Measurements from ENCODE around the gene CLSTN2. TPM values are rescaled to one million over a fixed set of nuclear protein-coding genes. Genes with fewer than 3 reads are reported as not detected.

Gene CLSTN2
- total and polyA plus RNA-seq, 2 experiments from 2014 or later: 23.0 to 27.0 TPM

DNA sequence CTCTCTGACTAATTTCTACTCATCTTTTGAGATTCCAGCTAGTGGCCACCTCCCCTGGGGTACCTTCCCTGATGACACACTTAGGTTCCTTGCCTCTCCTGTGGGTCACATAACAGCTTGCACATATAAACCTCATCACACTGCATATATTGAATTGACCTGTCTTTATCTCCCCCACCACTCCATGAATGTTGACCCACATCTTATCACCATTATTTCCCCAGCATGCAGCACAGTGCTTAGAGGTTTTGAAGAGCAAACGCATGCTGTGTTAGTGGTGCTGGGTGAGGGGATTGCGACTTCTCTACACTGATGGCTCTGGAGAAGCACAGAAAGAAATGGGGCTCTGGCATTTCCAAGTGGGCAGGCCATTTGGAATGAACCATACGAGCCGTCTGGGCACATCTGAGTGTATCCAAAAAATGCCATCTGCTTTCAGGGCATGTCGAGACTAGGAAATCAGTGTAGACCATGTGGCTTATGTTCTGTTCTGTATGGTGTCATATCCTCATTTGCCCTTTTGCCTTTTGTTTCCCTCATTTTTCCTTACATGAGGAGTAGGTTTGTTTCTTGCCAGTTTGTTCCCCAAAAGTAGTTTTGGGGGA, 409.7 kb downstream of the CLSTN2 start:
- Histone ChIP-seq H3K79me2 (no peaks in the 10 kb centered on the region), H3K4me2 (no peak overlapping the region), H4K20me1 (ENCODE audit: insufficient read depth, poor library complexity, severe bottlenecking) (no peaks in the 10 kb centered on the region), H3K27ac (no peak overlapping the region), H3K27me3 (no peaks in the 10 kb centered on the region), H3K36me3 (replicated peaks; ENCODE audit: insufficient read depth, low read depth) (no peaks in the 10 kb centered on the region), H3K9me2 (replicated peaks; ENCODE audit: insufficient read depth) (no peaks in the 10 kb centered on the region), H3K4me1 (ENCODE audit: insufficient read depth) (no peaks in the 10 kb centered on the region), H3K4me3 (no peak overlapping the region), H2AFZ (no peak overlapping the region), H3K9me3 (ENCODE audit: low read depth) (no peaks in the 10 kb centered on the region)
- TF ChIP-seq EZH2 (IDR thresholded peaks at IDR 0.05; ENCODE audit: borderline replicate concordance): no peak
- no peak for TF ChIP-seq EZH2phosphoT487 (IDR thresholded peaks at IDR 0.05; ENCODE audit: low read depth, severe bottlenecking, unreplicated experiment)
- TF ChIP-seq, protein P1, sequence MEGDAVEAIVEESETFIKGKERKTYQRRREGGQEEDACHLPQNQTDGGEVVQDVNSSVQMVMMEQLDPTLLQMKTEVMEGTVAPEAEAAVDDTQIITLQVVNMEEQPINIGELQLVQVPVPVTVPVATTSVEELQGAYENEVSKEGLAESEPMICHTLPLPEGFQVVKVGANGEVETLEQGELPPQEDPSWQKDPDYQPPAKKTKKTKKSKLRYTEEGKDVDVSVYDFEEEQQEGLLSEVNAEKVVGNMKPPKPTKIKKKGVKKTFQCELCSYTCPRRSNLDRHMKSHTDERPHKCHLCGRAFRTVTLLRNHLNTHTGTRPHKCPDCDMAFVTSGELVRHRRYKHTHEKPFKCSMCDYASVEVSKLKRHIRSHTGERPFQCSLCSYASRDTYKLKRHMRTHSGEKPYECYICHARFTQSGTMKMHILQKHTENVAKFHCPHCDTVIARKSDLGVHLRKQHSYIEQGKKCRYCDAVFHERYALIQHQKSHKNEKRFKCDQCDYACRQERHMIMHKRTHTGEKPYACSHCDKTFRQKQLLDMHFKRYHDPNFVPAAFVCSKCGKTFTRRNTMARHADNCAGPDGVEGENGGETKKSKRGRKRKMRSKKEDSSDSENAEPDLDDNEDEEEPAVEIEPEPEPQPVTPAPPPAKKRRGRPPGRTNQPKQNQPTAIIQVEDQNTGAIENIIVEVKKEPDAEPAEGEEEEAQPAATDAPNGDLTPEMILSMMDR (IDR thresholded peaks at IDR 0.05; ENCODE audit: poor library complexity): no peak
- 82% methylated on average over 5 of the region's 5 CpGs for WGBS (ENCODE audit: low lambda C conversion rate, missing lambda C conversion rate)
- DNase-seq (ENCODE audit: low spot score): no peak

DNA sequence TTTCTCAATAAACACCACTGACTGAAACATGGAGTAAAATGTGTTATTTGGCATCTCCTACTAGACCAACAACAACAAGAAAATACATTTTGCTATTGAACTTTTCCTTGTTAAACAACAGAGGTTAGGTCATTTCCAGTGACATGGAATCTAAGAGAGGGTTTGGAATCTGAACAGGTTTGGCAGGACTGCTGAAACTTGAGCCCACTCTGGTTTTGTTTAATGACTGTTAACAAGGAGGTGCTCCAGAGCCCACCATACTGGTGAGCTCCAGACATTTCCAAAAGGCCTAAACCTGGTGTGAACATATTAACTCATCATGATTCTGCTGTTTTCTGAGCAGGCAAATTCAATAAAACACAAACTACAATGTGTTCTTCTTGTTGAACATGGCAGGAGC, 412.2 kb downstream of the CLSTN2 start:
- Histone ChIP-seq H3K9me3 (ENCODE audit: low read depth) (no peaks in the 10 kb centered on the region), H3K27ac (no peak overlapping the region), H3K27me3 (no peaks in the 10 kb centered on the region), H2AFZ (no peak overlapping the region), H4K20me1 (ENCODE audit: insufficient read depth, poor library complexity, severe bottlenecking) (no peaks in the 10 kb centered on the region), H3K79me2 (no peaks in the 10 kb centered on the region), H3K4me2 (no peak overlapping the region), H3K9me2 (replicated peaks; ENCODE audit: insufficient read depth) (no peaks in the 10 kb centered on the region), H3K4me3 (no peak overlapping the region), H3K36me3 (replicated peaks; ENCODE audit: insufficient read depth, low read depth) (no peaks in the 10 kb centered on the region), H3K4me1 (ENCODE audit: insufficient read depth) (no peaks in the 10 kb centered on the region)
- DNase-seq (ENCODE audit: low spot score): no peak
- TF ChIP-seq EZH2phosphoT487 (IDR thresholded peaks at IDR 0.05; ENCODE audit: low read depth, severe bottlenecking, unreplicated experiment) (no peak), EZH2 (IDR thresholded peaks at IDR 0.05; ENCODE audit: borderline replicate concordance) (no peak)
- TF ChIP-seq, protein P1 (IDR thresholded peaks at IDR 0.05; ENCODE audit: poor library complexity): no peak

DNA sequence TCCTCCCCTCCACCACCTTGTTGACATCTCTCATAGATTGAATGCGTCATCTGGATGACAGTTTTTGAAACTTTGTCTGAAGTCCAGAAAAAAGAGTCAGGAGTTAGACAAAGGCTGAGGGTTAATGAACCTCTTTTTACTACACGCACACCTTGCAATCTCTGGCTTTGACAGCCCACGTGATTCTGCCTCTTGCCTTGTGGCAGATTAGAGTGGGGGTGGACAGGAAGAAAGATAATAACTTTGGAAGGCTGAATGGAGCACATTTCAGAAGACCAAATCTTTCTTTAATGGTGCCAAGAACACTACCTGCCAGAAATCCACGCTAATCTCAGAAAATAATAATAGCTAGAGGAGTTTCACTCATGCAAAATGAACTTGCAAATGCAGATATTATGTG, 415.0 kb downstream of the CLSTN2 start:
- H2AFZ ChIP-seq: no peak overlapping the region
- H3K4me2 ChIP-seq: no peak overlapping the region
- no peak overlapping the region for H3K27ac ChIP-seq
- 69% methylated on average over 4 of the region's 4 CpGs for WGBS (ENCODE audit: low lambda C conversion rate, missing lambda C conversion rate)
- H3K9me2 ChIP-seq (replicated peaks; ENCODE audit: insufficient read depth): no peaks in the 10 kb centered on the region
- H3K9me3 ChIP-seq (ENCODE audit: low read depth): no peaks in the 10 kb centered on the region
- TF ChIP-seq, protein P1 (IDR thresholded peaks at IDR 0.05; ENCODE audit: poor library complexity): no peak
- TF ChIP-seq EZH2phosphoT487 (IDR thresholded peaks at IDR 0.05; ENCODE audit: low read depth, severe bottlenecking, unreplicated experiment): no peak
- no peak for TF ChIP-seq EZH2 (IDR thresholded peaks at IDR 0.05; ENCODE audit: borderline replicate concordance)
- H3K4me3 ChIP-seq: no peak overlapping the region
- DNase-seq (ENCODE audit: low spot score): peak; percentile 14
- H4K20me1 ChIP-seq (ENCODE audit: insufficient read depth, poor library complexity, severe bottlenecking): no peaks in the 10 kb centered on the region
- H3K27me3 ChIP-seq: no peaks in the 10 kb centered on the region
- H3K79me2 ChIP-seq: no peaks in the 10 kb centered on the region
- no peaks in the 10 kb centered on the region for H3K36me3 ChIP-seq (replicated peaks; ENCODE audit: insufficient read depth, low read depth)
- H3K4me1 ChIP-seq (ENCODE audit: insufficient read depth): no peaks in the 10 kb centered on the region

All from hepatocyte (in vitro differentiated cells).